PC-9 (cell line): Measurements from ENCODE around the gene TRMT5. TPM values are rescaled to one million over a fixed set of nuclear protein-coding genes. Genes with fewer than 3 reads are reported as not detected.

Experiments used
- BruUV-seq: library from RNA; stranded (reverse); fragments of 400-500 nt; replicated peaks from 2 replicates; lab custom pipeline; 2021; lab: Mats Ljungman, UMichigan
- CTCF ChIA-PET: fragments of 300-600 bp; sonication (Branson Sonifier 250); formaldehyde crosslinking; loops from one replicate; lab custom pipeline; 2022; ENCODE audit warnings: antibody characterized with exemption; lab: Charles Lee
- POLR2A ChIA-PET: fragments of 300-600 bp; sonication (Branson Sonifier 250); formaldehyde crosslinking; loops from one replicate; lab custom pipeline; 2022; ENCODE audit warnings: antibody characterized with exemption; ENCODE audit not compliant: unreplicated experiment; lab: Charles Lee
- DNase-seq, 2 experiments: peaks; one replicate each; pipeline versions ENCODE4 v3.0.0 to v3.0.0-alpha.2; 2015 to 2022; ENCODE audit warnings: mixed read lengths in 1 of 2
- H2AFZ ChIP-seq: fragments of 200-600 bp; sonication (generic); 2 replicates; pipeline ENCODE4 v1.8.1; 2017; ENCODE audit warnings: antibody characterized with exemption
- H3F3A ChIP-seq: fragments of 200-600 bp; sonication (generic); 2 replicates; pipeline ENCODE4 v1.8.1; 2017; ENCODE audit warnings: antibody characterized with exemption, mild to moderate bottlenecking, low read depth; ENCODE audit not compliant: insufficient read depth
- H3K27ac ChIP-seq: fragments of 200-600 bp; sonication (generic); 2 replicates; pipeline ENCODE4 v1.6.1; 2016; ENCODE audit warnings: mixed run types
- H3K27me3 ChIP-seq: fragments of 200-600 bp; sonication (generic); 2 replicates; pipeline ENCODE4 v1.6.1; 2016; ENCODE audit warnings: low read depth, mixed run types; ENCODE audit not compliant: insufficient read depth
- H3K36me3 ChIP-seq: fragments of 200-600 bp; sonication (generic); 2 replicates; pipeline ENCODE4 v1.6.1; 2016; ENCODE audit warnings: low read depth, mixed run types
- H3K4me1 ChIP-seq: fragments of 200-600 bp; sonication (generic); replicated peaks from 2 replicates; pipeline ENCODE4 v1.6.1; 2016; ENCODE audit warnings: mixed run types; ENCODE audit not compliant: insufficient read depth
- H3K4me2 ChIP-seq: fragments of 200-600 bp; sonication (generic); 2 replicates; pipeline ENCODE4 v1.6.1; 2017; ENCODE audit warnings: mixed run types
- H3K4me3 ChIP-seq: fragments of 200-600 bp; sonication (generic); 2 replicates; pipeline ENCODE4 v1.6.1; 2016; ENCODE audit warnings: mixed run types
- H3K79me2 ChIP-seq: fragments of 200-600 bp; sonication (generic); 2 replicates; pipeline ENCODE4 v1.6.1; 2017; ENCODE audit warnings: low read depth, mixed run types
- H3K9me2 ChIP-seq: fragments of 200-600 bp; sonication (generic); 2 replicates; pipeline ENCODE4 v1.8.1; 2017; ENCODE audit warnings: mild to moderate bottlenecking; ENCODE audit not compliant: insufficient read depth
- H3K9me3 ChIP-seq: fragments of 200-600 bp; sonication (generic); 2 replicates; pipeline ENCODE4 v1.8.1; 2016; ENCODE audit warnings: low read depth; ENCODE audit not compliant: insufficient read depth
- H4K20me1 ChIP-seq: fragments of 200-600 bp; sonication (generic); 2 replicates; pipeline ENCODE4 v1.8.1; 2017; ENCODE audit not compliant: insufficient read depth
- CTCF ChIP-seq: fragments of 200-600 bp; sonication (generic); conservative IDR thresholded peaks from 2 replicates; pipeline ENCODE4 v1.6.1; 2017; ENCODE audit warnings: mixed run types, antibody characterized with exemption, mild to moderate bottlenecking, moderate library complexity
- EZH2 ChIP-seq: fragments of 200-600 bp; sonication (generic); IDR thresholded peaks from 2 replicates; pipeline ENCODE4 v1.8.0; 2017; ENCODE audit warnings: antibody characterized with exemption, low read depth
- intact Hi-C: fragments of 100-400 bp; cut with micrococcal nuclease; formaldehyde crosslinking; loops from one replicate; pipeline ENCODE4 v1.10.0; 2022; ENCODE audit not compliant: unreplicated experiment
- total RNA-seq: library from RNA; stranded (reverse); gene quantifications from 2 replicates; pipeline ENCODE4 v1.2.3, GENCODE V29; 2021

The TRMT5 gene
- total RNA-seq, 1 experiment from 2014 or later = 17.6 TPM

- POLR2A ChIA-PET = no interaction called here
- H3K36me3 ChIP-seq = no peaks in the 10 kb centered on the region
- intact Hi-C loops = loop anchor here (1.0 to 10.0 kb wide), 7 partner anchors 43 to 671 kb away; partner anchors contain the start of genes SLC38A6 and TRMT5
- no peaks in the 10 kb centered on the region for H4K20me1 ChIP-seq
- H3K9me3 ChIP-seq = no peaks in the 10 kb centered on the region
- no peaks in the 10 kb centered on the region for H3K79me2 ChIP-seq
- peaks cover 9% of the 10 kb centered on the region for H3K4me1 ChIP-seq
- H3K27ac ChIP-seq = peak overlapping the region; percentile 38
- no peak overlapping the region for H2AFZ ChIP-seq
- TF ChIP-seq CTCF (peak; percentile 93), EZH2 (no peak)
- no peaks in the 10 kb centered on the region for H3K9me2 ChIP-seq
- no peak overlapping the region for H3K4me3 ChIP-seq
- peak; percentile 62 to 65 for DNase-seq
- CTCF ChIA-PET = no interaction called here
- H3K27me3 ChIP-seq = no peaks in the 10 kb centered on the region
- H3F3A ChIP-seq = no peaks in the 10 kb centered on the region
- BruUV-seq = no TSS peak
- peak overlapping the region; percentile 34 for H3K4me2 ChIP-seq
Observed at GRCh38 chr14:61025251-61026223, 44.7 kb upstream of the TRMT5 start.

- Histone ChIP-seq H3K27me3 (no peaks in the 10 kb centered on the region), H3K4me2 (no peak overlapping the region), H3K4me3 (no peak overlapping the region), H3F3A (no peaks in the 10 kb centered on the region), H3K36me3 (no peaks in the 10 kb centered on the region), H3K9me3 (no peaks in the 10 kb centered on the region), H2AFZ (no peak overlapping the region), H4K20me1 (no peaks in the 10 kb centered on the region), H3K9me2 (no peaks in the 10 kb centered on the region), H3K4me1 (no peaks in the 10 kb centered on the region), H3K27ac (no peak overlapping the region), H3K79me2 (no peaks in the 10 kb centered on the region)
- ChIA-PET CTCF (interaction anchor here (0.6 kb wide), 2 partner anchors 178 to 386 kb away, joined by 4 read pairs; no protein-coding TSS in a partner anchor), POLR2A (no interaction called here)
- intact Hi-C loops = no loop called here
- no peak for TF ChIP-seq CTCF
- TF ChIP-seq EZH2 = no peak
- DNase-seq = no peak
- BruUV-seq = no TSS peak
Observed at GRCh38 chr14:61019537-61019936, 38.7 kb upstream of the TRMT5 start.

DNA sequence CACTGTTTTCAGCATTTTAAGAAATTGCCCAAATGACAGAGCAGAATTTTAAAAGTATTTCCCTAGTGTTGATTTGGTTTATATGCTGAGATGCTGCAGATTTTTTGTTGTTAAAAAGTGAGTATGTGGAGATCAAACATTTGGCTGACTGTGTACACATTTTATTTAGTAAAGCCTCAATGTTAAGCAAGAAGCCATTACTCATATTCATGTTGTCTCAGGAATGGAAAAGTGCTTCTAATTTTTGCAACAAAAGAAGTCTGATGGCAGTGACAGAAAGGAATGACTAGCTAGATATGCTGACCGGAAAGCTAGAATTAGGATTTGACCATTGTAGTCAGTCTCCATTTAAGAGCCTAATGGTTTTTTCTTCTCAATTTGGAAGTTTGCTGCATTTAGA lies 22.7 kb upstream of the TRMT5 start:
- ChIA-PET CTCF (no interaction called here), POLR2A (no interaction called here)
- Histone ChIP-seq H3K36me3 (no peaks in the 10 kb centered on the region), H2AFZ (no peak overlapping the region), H3K79me2 (no peaks in the 10 kb centered on the region), H4K20me1 (no peaks in the 10 kb centered on the region), H3K4me1 (no peaks in the 10 kb centered on the region), H3K27me3 (no peaks in the 10 kb centered on the region), H3K9me3 (no peaks in the 10 kb centered on the region; the same call in 1 of the 2 replicates), H3F3A (no peaks in the 10 kb centered on the region), H3K4me3 (no peak overlapping the region), H3K4me2 (no peak overlapping the region), H3K27ac (no peak overlapping the region), H3K9me2 (no peaks in the 10 kb centered on the region)
- BruUV-seq = no TSS peak
- intact Hi-C loops = no loop called here
- no peak for DNase-seq
- TF ChIP-seq CTCF (no peak), EZH2 (no peak)
